ENCODE measurements around the gene C10orf90.

DNA sequence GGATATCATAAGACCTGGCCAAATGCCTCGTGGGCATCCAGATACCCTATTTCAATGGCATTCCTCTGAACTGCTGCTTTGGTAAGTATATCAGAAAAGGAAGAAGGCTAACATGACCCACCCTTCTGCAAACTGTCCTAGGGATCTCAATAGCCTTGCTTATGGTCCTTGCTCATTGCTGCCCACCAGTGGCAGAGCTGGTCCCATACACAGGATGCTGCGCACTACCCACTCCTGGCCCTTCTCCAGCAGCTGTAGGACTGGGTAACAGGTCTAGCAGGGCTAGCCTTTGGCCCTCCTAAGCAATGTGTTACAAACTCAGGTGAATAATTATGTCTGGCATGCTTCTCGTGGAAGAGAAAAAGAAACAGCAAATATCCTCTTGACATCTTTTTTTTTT lies 72.5 kb downstream of the C10orf90 start:
- TF ChIP-seq, protein P1, sequence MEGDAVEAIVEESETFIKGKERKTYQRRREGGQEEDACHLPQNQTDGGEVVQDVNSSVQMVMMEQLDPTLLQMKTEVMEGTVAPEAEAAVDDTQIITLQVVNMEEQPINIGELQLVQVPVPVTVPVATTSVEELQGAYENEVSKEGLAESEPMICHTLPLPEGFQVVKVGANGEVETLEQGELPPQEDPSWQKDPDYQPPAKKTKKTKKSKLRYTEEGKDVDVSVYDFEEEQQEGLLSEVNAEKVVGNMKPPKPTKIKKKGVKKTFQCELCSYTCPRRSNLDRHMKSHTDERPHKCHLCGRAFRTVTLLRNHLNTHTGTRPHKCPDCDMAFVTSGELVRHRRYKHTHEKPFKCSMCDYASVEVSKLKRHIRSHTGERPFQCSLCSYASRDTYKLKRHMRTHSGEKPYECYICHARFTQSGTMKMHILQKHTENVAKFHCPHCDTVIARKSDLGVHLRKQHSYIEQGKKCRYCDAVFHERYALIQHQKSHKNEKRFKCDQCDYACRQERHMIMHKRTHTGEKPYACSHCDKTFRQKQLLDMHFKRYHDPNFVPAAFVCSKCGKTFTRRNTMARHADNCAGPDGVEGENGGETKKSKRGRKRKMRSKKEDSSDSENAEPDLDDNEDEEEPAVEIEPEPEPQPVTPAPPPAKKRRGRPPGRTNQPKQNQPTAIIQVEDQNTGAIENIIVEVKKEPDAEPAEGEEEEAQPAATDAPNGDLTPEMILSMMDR (IDR thresholded peaks at IDR 0.05; ENCODE audit: poor library complexity): peak; percentile 45
- TF ChIP-seq EZH2phosphoT487 (IDR thresholded peaks at IDR 0.05; ENCODE audit: low read depth, severe bottlenecking, unreplicated experiment) (no peak), EZH2 (IDR thresholded peaks at IDR 0.05; ENCODE audit: borderline replicate concordance) (no peak)

Data from hepatocyte (in vitro differentiated cells).